IMR-90 (cell line): Measurements from ENCODE around the gene SASH1.

ENCODE experiments used
- CTCF ChIP-seq: conservative IDR thresholded peaks from 2 replicates; pipeline ENCODE4 v1.5.1; 2012; ENCODE audit warnings: mild to moderate bottlenecking, low read depth, low read length, improper control_type of control experiment
- FOS ChIP-seq: fragments of 150-350 bp; IDR thresholded peaks from 2 replicates; pipeline ENCODE4 v1.6.1; 2016; ENCODE audit warnings: low read depth, low read length
- MAFK ChIP-seq: IDR thresholded peaks from 2 replicates; pipeline ENCODE4 v1.6.1; 2012; ENCODE audit warnings: low read depth, low read length, improper control_type of control experiment
- MAZ ChIP-seq: IDR thresholded peaks from 2 replicates; pipeline ENCODE4 v1.6.1; 2012; ENCODE audit warnings: low read depth, mild to moderate bottlenecking, low read length, improper control_type of control experiment, moderate library complexity, borderline replicate concordance
- POLR2A ChIP-seq: IDR thresholded peaks from 2 replicates; pipeline ENCODE4 v1.6.1; 2012; ENCODE audit warnings: mild to moderate bottlenecking, low read depth, low read length
- RAD21 ChIP-seq: IDR thresholded peaks from 2 replicates; pipeline ENCODE4 v1.6.1; 2012; ENCODE audit warnings: low read length, improper control_type of control experiment
- RFX5 ChIP-seq: IDR thresholded peaks from 2 replicates; pipeline ENCODE4 v1.8.0; 2012; ENCODE audit warnings: low read depth, mild to moderate bottlenecking, low read length, moderate library complexity
- SMC3 ChIP-seq: fragments of 150-350 bp; IDR thresholded peaks from 2 replicates; pipeline ENCODE4 v1.6.1; 2016; ENCODE audit warnings: low read depth, mild to moderate bottlenecking, antibody characterized with exemption, low read length, moderate library complexity
- USF2 ChIP-seq: fragments of 150-350 bp; IDR thresholded peaks from 2 replicates; pipeline ENCODE4 v1.6.1; 2017; ENCODE audit warnings: mild to moderate bottlenecking, antibody characterized with exemption, low read length, low read depth
- TF ChIP-seq, protein P1 (sequence below): fragments of 150-350 bp; IDR thresholded peaks from 2 replicates; pipeline ENCODE4 v1.6.1; 2016; ENCODE audit warnings: low read depth, mild to moderate bottlenecking, low read length, moderate library complexity, borderline replicate concordance

DNA sequence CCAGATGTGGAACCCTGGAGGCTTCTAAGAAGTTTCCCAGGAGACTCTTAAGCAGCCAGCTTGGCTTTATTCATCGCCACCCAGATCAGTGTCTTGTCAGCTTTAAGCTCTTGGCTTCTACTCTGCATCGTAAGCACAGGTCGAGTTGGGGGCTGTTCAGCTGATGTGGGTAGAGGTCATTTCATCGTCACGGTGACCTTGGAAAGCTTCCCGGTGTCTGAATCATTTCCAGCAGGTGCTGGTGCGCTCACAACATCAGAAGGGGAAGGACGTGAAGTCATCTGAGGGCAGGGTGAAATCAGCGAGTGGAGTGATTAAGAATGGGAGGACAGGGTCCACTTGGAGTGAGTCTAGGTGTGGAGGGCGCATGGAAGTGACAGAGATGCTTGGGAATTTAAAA is 112.6 kb downstream of the SASH1 start:
- TF ChIP-seq CTCF (no peak), RFX5 (no peak), SMC3 (no peak), POLR2A (no peak), USF2 (no peak), RAD21 (no peak), MAFK (no peak), MAZ (no peak), FOS (no peak)
- TF ChIP-seq, protein P1, sequence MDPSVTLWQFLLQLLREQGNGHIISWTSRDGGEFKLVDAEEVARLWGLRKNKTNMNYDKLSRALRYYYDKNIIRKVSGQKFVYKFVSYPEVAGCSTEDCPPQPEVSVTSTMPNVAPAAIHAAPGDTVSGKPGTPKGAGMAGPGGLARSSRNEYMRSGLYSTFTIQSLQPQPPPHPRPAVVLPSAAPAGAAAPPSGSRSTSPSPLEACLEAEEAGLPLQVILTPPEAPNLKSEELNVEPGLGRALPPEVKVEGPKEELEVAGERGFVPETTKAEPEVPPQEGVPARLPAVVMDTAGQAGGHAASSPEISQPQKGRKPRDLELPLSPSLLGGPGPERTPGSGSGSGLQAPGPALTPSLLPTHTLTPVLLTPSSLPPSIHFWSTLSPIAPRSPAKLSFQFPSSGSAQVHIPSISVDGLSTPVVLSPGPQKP: no peak
